Ovary (tissue), 9 donors: ENCODE results near the gene C6orf163. TPM values are rescaled to one million over a fixed set of nuclear protein-coding genes. Genes with fewer than 3 reads are reported as not detected.

Experiments used
- DNase-seq, 5 donors: peaks; one replicate each; pipeline ENCODE4 v3.0.0-alpha.2; 2019 to 2020
- H3K27ac ChIP-seq, 2 donors: fragments of 200-600 bp; one replicate each; pipeline versions ENCODE4 v1.5.1 to v1.8.0; 2019 to 2022
- H3K27me3 ChIP-seq: fragments of 200-600 bp; one replicate; pipeline ENCODE4 v1.8.0; 2022
- H3K36me3 ChIP-seq: fragments of 200-600 bp; sonication (generic); one replicate; pipeline ENCODE4 v1.5.1; 2019
- H3K4me1 ChIP-seq: one replicate; pipeline ENCODE4 v1.8.1; 2013; ENCODE audit warnings: mild to moderate bottlenecking, moderate library complexity; ENCODE audit not compliant: insufficient read depth
- H3K4me3 ChIP-seq: fragments of 200-600 bp; sonication (generic); one replicate; pipeline ENCODE4 v1.5.1; 2017
- H3K9me3 ChIP-seq, 2 donors: fragments of 200-600 bp in 1 of 2; sonication (generic) in 1 of 2; one replicate each; pipeline versions ENCODE4 v1.5.1 to v1.8.1; 2013 to 2019; ENCODE audit warnings: mild to moderate bottlenecking in 1 of 2, moderate library complexity in 1 of 2
- EP300 ChIP-seq: sonication (generic); formaldehyde crosslinking; IDR thresholded peaks from one replicate; pipeline ENCODE4 v1.6.1; 2017; ENCODE audit warnings: antibody characterized with exemption
- POLR2A ChIP-seq: fragments of 450-650 bp; IDR thresholded peaks from one replicate; pipeline ENCODE4 v1.6.1; 2017; ENCODE audit warnings: antibody characterized with exemption, mild to moderate bottlenecking, moderate library complexity
- WGBS, 3 donors: extraction: QIAGEN DNeasy Blood & Tissue Kit in 1 of 3; methylation state at CpG; one replicate each; pipeline versions ENCODE4 v1.1.5 to v1.1.7; 2013 to 2017; 5-methylcytosine and 5-hydroxymethylcytosine counted together
- intact Hi-C, 4 donors: fragments of 100-400 bp; cut with DNase I; formaldehyde crosslinking; loops; one replicate each; pipeline versions ENCODE4 v1.11.0 to v1.15.1; 2022 to 2023
- polyA plus RNA-seq, 2 donors: library from polyadenylated mRNA; stranded (reverse); fragments of 200-250 nt in 1 of 2; fragments of 350-450 nt in 1 of 2; fragmentation: Illumina TruSeq in 1 of 2; extraction: RNeasy Lipid Tissue Mini Kit (QIAGEN cat#74804) in 1 of 2; gene quantifications; one replicate each; pipeline ENCODE4 v1.2.3, GENCODE V29; 2013 to 2014
- total RNA-seq, 7 donors: library from RNA; depleted of rRNA in 2 of 7; stranded (reverse); fragments of >200 nt in 2 of 7; fragmentation: NEBNext Ultra II Directional in 3 of 7; extraction: Animal tissue kit (Norgen Biotek cat#: 25700) in 3 of 7; gene quantifications; one replicate each; pipeline versions ENCODE4 v1.1.0 to v1.2.4, GENCODE V29; 2016 to 2023
- TF ChIP-seq, protein P1 (sequence below), 3 donors: fragments of 450-650 bp in 2 of 3; fragments of 200-600 bp in 1 of 3; IDR thresholded peaks; one replicate each; pipeline versions ENCODE4 v1.5.1 to v1.8.0; 2016 to 2022; ENCODE audit warnings: antibody characterized with exemption in 3 of 3, mild to moderate bottlenecking in 1 of 3
- donor health status: DM: no; HTN: no; CAD: no; lungs with moderate emphysema.
- donor health status: DM: no; HTN: no; CAD: no.
- donor health status: Bipolar disorder and iron deficiency.
- donor health status: DM: yes; HTN: yes; CAD: no.
- donor health status: DM: no; HTN: no; CAD: no.
- donor health status: DM: yes; HTN: yes; CAD: no.

Gene C6orf163
- total and polyA plus RNA-seq, 9 donors: 1.3 to 4.1 (median 2.8) TPM

DNA sequence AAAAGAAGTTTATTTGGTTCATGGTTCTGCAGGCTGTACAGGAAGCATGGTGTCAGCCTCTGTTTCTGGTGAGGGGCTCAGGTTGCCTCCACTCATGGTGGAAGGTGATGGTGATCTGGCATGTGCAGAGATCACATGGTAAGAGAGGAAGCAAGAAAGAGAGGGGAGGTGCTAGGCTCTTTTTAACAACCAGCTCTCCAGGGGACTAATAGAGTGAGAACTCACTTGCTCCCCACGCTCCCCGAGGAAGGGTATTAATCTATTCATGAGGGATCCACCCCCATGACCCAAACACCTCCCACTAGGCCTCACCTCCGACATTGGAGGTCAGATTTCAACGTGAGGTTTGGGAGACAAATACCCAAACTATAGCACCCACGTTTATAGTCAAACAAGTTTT is 11.6 kb upstream of the C6orf163 start:
- H3K36me3 ChIP-seq: no peaks in the 10 kb centered on the region
- H3K27ac ChIP-seq: no peak overlapping the region
- no peak for TF ChIP-seq EP300
- TF ChIP-seq, protein P1, sequence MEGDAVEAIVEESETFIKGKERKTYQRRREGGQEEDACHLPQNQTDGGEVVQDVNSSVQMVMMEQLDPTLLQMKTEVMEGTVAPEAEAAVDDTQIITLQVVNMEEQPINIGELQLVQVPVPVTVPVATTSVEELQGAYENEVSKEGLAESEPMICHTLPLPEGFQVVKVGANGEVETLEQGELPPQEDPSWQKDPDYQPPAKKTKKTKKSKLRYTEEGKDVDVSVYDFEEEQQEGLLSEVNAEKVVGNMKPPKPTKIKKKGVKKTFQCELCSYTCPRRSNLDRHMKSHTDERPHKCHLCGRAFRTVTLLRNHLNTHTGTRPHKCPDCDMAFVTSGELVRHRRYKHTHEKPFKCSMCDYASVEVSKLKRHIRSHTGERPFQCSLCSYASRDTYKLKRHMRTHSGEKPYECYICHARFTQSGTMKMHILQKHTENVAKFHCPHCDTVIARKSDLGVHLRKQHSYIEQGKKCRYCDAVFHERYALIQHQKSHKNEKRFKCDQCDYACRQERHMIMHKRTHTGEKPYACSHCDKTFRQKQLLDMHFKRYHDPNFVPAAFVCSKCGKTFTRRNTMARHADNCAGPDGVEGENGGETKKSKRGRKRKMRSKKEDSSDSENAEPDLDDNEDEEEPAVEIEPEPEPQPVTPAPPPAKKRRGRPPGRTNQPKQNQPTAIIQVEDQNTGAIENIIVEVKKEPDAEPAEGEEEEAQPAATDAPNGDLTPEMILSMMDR (IDR thresholded peaks at IDR 0.05): no peak
- no peak for TF ChIP-seq POLR2A
- no peak for DNase-seq
- no peak overlapping the region for H3K4me3 ChIP-seq
- no peaks in the 10 kb centered on the region for H3K27me3 ChIP-seq
- intact Hi-C loops: no loop called here
- WGBS, 3 donors: 64 to 70% (median 68%) methylated on average over 5 of the region's 5 CpGs
- H3K4me1 ChIP-seq: no peaks in the 10 kb centered on the region
- no peaks in the 10 kb centered on the region for H3K9me3 ChIP-seq

DNA sequence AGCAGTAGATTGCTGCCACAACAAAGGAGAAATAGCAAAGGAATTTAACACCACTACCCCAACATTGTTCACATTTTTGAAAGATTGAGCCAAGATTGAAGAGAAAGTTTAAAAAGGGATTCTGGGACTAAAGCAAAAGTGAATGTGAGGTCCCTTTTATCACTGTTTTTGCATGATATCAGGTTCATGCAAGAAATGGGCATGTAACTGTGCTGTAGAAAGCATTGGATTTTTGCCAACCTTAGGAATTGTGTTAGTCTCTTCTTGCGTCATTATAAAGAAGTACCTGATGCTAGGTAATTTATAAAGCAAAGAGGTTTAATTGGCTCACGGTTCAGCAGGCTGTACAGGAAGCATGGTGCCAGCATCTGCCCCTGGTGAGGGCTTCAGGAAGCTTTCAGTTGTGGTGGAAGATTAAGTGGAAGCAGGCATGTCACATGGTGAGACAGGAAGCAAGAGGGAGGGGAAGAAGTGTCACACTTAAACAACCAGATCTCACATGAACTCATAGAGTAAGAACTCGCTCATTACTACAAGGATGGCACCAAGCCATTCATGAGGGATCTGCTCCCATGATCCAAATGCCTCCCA is 10.9 kb upstream of the C6orf163 start:
- no peaks in the 10 kb centered on the region for H3K27me3 ChIP-seq
- H3K4me1 ChIP-seq: no peaks in the 10 kb centered on the region
- WGBS, 3 donors: 73 to 93% (median 78%) methylated on average over 3 of the region's 3 CpGs
- TF ChIP-seq, protein P1 (IDR thresholded peaks at IDR 0.05): no peak
- TF ChIP-seq EP300: no peak
- no peak for TF ChIP-seq POLR2A
- no peaks in the 10 kb centered on the region for H3K36me3 ChIP-seq
- intact Hi-C loops: no loop called here
- no peak for DNase-seq
- H3K4me3 ChIP-seq: no peak overlapping the region
- H3K27ac ChIP-seq: no peak overlapping the region
- no peaks in the 10 kb centered on the region for H3K9me3 ChIP-seq

DNA sequence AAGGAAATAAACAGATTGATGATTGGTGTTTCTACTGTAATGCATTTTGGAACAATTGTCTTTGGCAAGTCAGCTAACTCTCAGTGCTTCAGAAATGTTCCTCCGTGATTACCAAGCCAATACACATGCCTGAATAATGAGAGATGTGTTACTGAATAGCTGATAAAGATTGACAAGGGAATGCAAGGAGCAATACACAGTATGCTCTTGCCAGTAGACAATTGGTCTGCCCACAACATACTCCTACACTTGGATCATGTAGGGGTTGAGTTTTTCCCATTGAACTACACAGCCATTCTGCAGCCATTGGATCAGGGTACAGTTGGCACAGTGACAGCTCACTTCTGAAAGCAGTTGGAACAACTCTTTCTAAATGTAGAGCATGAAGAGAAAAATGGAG is 9.9 kb upstream of the C6orf163 start:
- 63 to 84% (median 84%) methylated on average over 1 of the region's 1 CpG for WGBS, 3 donors
- Histone ChIP-seq H3K9me3 (no peaks in the 10 kb centered on the region), H3K4me3 (no peak overlapping the region), H3K27me3 (no peaks in the 10 kb centered on the region), H3K36me3 (no peaks in the 10 kb centered on the region), H3K27ac (no peak overlapping the region), H3K4me1 (no peaks in the 10 kb centered on the region)
- intact Hi-C loops: no loop called here
- no peak for DNase-seq
- TF ChIP-seq POLR2A (no peak), EP300 (no peak)
- TF ChIP-seq, protein P1 (IDR thresholded peaks at IDR 0.05): no peak

DNA sequence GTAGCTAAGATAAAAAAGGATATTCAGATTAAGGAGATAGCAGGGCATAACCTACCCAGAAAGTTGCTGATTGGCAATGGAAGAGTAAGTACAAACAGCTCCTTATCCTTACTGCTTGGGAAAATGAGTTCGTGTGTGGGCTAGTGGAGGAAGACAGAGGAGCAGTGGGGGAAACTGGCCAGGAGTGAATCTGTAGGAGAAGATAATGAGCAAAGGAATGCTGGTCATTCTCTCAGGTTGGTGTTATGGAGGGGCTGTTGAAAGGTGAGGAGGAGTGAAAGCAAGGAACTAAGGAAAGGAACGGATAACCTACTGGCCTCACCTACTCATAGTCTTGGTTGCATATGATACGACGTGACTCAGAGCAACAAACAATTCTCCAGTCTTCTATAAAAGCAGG is 8.2 kb upstream of the C6orf163 start:
- Histone ChIP-seq H3K36me3 (no peaks in the 10 kb centered on the region), H3K27me3 (no peaks in the 10 kb centered on the region), H3K4me3 (no peak overlapping the region), H3K9me3 (no peaks in the 10 kb centered on the region), H3K4me1 (peaks cover 2% of the 10 kb centered on the region), H3K27ac (no peak overlapping the region)
- intact Hi-C loops: no loop called here
- 82 to 85% (median 82%) methylated on average over 4 of the region's 4 CpGs for WGBS, 3 donors
- no peak for DNase-seq
- TF ChIP-seq, protein P1 (IDR thresholded peaks at IDR 0.05): no peak
- TF ChIP-seq EP300: no peak
- no peak for TF ChIP-seq POLR2A
